ENCODE measurements around the gene LMOD1. TPM values are rescaled to one million over a fixed set of nuclear protein-coding genes. Genes with fewer than 3 reads are reported as not detected.
A peak's percentile ranks its signal among the peaks of the same experiment; 100 is the strongest.

The LMOD1 gene
- total and polyA plus RNA-seq, 2 of the 8 experiments (the other 6 are each of a cell fraction or from before 2014, with no cell fraction given) = 0.77 to 1.4 TPM

DNA sequence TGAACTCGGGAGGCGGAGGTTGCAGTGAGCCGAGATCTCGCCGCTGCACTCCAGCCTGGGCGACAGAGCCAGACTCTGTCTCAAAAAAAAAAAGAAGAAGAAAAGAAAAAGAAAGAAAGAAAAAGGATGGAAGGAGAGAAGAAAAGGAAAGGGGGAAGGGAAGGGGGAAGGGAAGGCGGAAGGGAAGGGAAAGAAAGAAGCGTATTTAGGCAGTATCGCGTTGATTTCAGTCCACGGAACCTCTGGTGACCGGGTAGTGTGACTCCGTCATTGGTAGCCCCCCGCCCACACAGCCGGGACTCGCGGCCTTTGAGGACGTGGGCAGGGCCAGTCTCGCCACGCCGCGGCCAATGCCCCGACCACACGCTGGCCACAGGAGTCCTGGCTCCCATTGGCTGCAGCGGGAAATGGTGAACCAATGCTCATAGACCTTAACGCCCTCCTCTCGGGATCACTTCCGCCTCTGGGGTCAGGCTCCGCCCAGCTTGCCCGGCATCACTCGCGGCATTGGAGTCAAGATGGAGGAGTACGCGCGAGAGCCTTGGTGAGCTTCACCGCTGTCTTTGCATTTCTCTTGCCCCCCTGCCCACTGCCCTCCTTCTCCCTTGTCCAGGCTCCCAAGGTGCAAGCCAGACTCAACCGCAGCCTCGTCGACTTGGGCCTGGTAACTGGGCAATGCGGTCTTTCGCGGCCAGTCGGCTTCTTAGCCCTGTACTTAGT lies 8.8 kb upstream of the LMOD1 start, which contains the start of gene TIMM17A (continued):
- TF ChIP-seq RFX5 (IDR thresholded peaks at IDR 0.05; ENCODE audit: borderline replicate concordance, low read depth, low read length) = no peak
- TF ChIP-seq SUZ12 (IDR thresholded peaks at IDR 0.05; ENCODE audit: low read length) = 0 out of 2 replicates have a peak, but pooled peaks have one; percentile 29
- TF ChIP-seq EP300 (IDR thresholded peaks at IDR 0.05; ENCODE audit: borderline replicate concordance in 1 of 2, low read depth in 2 of 2, low read length in 2 of 2) = no peak
- peak; percentile 52; the same call in 1 of the 2 replicates for TF ChIP-seq GABPA (IDR thresholded peaks at IDR 0.05; ENCODE audit: borderline replicate concordance, insufficient read depth, low read length)
- TF ChIP-seq, protein P1, sequence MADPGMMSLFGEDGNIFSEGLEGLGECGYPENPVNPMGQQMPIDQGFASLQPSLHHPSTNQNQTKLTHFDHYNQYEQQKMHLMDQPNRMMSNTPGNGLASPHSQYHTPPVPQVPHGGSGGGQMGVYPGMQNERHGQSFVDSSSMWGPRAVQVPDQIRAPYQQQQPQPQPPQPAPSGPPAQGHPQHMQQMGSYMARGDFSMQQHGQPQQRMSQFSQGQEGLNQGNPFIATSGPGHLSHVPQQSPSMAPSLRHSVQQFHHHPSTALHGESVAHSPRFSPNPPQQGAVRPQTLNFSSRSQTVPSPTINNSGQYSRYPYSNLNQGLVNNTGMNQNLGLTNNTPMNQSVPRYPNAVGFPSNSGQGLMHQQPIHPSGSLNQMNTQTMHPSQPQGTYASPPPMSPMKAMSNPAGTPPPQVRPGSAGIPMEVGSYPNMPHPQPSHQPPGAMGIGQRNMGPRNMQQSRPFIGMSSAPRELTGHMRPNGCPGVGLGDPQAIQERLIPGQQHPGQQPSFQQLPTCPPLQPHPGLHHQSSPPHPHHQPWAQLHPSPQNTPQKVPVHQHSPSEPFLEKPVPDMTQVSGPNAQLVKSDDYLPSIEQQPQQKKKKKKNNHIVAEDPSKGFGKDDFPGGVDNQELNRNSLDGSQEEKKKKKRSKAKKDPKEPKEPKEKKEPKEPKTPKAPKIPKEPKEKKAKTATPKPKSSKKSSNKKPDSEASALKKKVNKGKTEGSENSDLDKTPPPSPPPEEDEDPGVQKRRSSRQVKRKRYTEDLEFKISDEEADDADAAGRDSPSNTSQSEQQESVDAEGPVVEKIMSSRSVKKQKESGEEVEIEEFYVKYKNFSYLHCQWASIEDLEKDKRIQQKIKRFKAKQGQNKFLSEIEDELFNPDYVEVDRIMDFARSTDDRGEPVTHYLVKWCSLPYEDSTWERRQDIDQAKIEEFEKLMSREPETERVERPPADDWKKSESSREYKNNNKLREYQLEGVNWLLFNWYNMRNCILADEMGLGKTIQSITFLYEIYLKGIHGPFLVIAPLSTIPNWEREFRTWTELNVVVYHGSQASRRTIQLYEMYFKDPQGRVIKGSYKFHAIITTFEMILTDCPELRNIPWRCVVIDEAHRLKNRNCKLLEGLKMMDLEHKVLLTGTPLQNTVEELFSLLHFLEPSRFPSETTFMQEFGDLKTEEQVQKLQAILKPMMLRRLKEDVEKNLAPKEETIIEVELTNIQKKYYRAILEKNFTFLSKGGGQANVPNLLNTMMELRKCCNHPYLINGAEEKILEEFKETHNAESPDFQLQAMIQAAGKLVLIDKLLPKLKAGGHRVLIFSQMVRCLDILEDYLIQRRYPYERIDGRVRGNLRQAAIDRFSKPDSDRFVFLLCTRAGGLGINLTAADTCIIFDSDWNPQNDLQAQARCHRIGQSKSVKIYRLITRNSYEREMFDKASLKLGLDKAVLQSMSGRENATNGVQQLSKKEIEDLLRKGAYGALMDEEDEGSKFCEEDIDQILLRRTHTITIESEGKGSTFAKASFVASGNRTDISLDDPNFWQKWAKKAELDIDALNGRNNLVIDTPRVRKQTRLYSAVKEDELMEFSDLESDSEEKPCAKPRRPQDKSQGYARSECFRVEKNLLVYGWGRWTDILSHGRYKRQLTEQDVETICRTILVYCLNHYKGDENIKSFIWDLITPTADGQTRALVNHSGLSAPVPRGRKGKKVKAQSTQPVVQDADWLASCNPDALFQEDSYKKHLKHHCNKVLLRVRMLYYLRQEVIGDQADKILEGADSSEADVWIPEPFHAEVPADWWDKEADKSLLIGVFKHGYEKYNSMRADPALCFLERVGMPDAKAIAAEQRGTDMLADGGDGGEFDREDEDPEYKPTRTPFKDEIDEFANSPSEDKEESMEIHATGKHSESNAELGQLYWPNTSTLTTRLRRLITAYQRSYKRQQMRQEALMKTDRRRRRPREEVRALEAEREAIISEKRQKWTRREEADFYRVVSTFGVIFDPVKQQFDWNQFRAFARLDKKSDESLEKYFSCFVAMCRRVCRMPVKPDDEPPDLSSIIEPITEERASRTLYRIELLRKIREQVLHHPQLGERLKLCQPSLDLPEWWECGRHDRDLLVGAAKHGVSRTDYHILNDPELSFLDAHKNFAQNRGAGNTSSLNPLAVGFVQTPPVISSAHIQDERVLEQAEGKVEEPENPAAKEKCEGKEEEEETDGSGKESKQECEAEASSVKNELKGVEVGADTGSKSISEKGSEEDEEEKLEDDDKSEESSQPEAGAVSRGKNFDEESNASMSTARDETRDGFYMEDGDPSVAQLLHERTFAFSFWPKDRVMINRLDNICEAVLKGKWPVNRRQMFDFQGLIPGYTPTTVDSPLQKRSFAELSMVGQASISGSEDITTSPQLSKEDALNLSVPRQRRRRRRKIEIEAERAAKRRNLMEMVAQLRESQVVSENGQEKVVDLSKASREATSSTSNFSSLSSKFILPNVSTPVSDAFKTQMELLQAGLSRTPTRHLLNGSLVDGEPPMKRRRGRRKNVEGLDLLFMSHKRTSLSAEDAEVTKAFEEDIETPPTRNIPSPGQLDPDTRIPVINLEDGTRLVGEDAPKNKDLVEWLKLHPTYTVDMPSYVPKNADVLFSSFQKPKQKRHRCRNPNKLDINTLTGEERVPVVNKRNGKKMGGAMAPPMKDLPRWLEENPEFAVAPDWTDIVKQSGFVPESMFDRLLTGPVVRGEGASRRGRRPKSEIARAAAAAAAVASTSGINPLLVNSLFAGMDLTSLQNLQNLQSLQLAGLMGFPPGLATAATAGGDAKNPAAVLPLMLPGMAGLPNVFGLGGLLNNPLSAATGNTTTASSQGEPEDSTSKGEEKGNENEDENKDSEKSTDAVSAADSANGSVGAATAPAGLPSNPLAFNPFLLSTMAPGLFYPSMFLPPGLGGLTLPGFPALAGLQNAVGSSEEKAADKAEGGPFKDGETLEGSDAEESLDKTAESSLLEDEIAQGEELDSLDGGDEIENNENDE (IDR thresholded peaks at IDR 0.05; ENCODE audit: insufficient replicate concordance, low read length) = no peak
- TF ChIP-seq RXRA (IDR thresholded peaks at IDR 0.05; ENCODE audit: insufficient read depth, low read depth, low read length) = no peak
